Hair follicle dermal papilla cell (primary cell): ENCODE measurements around the gene ZNF24. TPM values are rescaled to one million over a fixed set of nuclear protein-coding genes. Genes with fewer than 3 reads are reported as not detected.

Experiments used
- total RNA-seq: library from RNA; depleted of rRNA; stranded (reverse); fragments of >200 nt; gene quantifications from 2 replicates; pipeline ENCODE4 v1.2.3, GENCODE V29; 2012

ZNF24 gene
- 28.3 and 35.4 TPM in 2 replicates for total RNA-seq

GRCh38 chr18:35343936-35344735 lies at the start of gene ZNF24:
Gene ZNF24, minus strand, starts transcription at chr18:35344420. Its CDS starts 3,770 bp downstream, at chr18:35340650.

GRCh38 chr18:35376742-35377695 lies 32.8 kb upstream of the ZNF24 start, which contains the start of gene ZNF396:
Gene ZNF396, minus strand, starts transcription at chr18:35377337. Its CDS starts 3,045 bp downstream, at chr18:35374292.

GRCh38 chr18:35290094-35290735 lies 54.0 kb downstream of the ZNF24 start, which contains the start of gene ZSCAN30:
Gene ZSCAN30, minus strand, starts transcription at chr18:35290229. Its CDS starts 25,877 bp downstream, at chr18:35264352.

Other genes starting within 250 kb of the ZNF24 start
- gene ZNF397, start 103.4 kb downstream of the ZNF24 start, total RNA-seq = 13.4 and 16.6 TPM in 2 replicates
- gene ZSCAN30, start 54.2 kb downstream of the ZNF24 start, total RNA-seq = 26.1 and 26.9 TPM in 2 replicates
- 1.1 and 1.2 TPM in 2 replicates for gene ZNF396, start 32.9 kb upstream of the ZNF24 start, total RNA-seq
- 3.5 and 4.5 TPM in 2 replicates for gene INO80C, start 153.5 kb upstream of the ZNF24 start, total RNA-seq
- 45.6 and 49.7 TPM in 2 replicates for gene GALNT1, start 237.3 kb upstream of the ZNF24 start, total RNA-seq